ENCODE data around the gene MTRR.

DNA sequence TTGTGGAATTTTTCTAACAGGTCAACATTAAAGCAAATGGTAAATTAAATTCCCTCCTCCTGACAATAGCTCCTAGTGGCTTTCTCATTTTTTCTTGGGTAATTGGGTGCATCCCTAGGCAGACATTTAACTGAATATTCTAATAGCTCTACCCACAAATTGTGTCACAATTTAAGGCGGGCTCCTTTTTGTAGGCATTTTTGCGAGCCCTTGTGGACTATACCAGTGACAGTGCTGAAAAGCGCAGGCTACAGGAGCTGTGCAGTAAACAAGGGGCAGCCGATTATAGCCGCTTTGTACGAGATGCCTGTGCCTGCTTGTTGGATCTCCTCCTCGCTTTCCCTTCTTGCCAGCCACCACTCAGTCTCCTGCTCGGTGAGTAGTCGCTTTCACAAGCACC, 20.0 kb downstream of the MTRR start:
- TF ChIP-seq, protein P1, sequence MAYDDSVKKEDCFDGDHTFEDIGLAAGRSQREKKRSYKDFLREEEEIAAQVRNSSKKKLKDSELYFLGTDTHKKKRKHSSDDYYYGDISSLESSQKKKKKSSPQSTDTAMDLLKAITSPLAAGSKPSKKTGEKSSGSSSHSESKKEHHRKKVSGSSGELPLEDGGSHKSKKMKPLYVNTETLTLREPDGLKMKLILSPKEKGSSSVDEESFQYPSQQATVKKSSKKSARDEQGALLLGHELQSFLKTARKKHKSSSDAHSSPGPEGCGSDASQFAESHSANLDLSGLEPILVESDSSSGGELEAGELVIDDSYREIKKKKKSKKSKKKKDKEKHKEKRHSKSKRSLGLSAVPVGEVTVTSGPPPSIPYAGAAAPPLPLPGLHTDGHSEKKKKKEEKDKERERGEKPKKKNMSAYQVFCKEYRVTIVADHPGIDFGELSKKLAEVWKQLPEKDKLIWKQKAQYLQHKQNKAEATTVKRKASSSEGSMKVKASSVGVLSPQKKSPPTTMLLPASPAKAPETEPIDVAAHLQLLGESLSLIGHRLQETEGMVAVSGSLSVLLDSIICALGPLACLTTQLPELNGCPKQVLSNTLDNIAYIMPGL (CRISPR knock-in tag; IDR thresholded peaks at IDR 0.05): no peak
- no peak for TF ChIP-seq POLR2A (conservative IDR thresholded peaks at IDR 0.05)
- TF ChIP-seq, protein P2, sequence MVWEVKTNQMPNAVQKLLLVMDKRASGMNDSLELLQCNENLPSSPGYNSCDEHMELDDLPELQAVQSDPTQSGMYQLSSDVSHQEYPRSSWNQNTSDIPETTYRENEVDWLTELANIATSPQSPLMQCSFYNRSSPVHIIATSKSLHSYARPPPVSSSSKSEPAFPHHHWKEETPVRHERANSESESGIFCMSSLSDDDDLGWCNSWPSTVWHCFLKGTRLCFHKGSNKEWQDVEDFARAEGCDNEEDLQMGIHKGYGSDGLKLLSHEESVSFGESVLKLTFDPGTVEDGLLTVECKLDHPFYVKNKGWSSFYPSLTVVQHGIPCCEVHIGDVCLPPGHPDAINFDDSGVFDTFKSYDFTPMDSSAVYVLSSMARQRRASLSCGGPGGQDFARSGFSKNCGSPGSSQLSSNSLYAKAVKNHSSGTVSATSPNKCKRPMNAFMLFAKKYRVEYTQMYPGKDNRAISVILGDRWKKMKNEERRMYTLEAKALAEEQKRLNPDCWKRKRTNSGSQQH (CRISPR knock-in tag; IDR thresholded peaks at IDR 0.05): no peak
- TF ChIP-seq ZNF197 (CRISPR knock-in tag; IDR thresholded peaks at IDR 0.05; ENCODE audit: low read depth): no peak
- TF ChIP-seq HNRNPUL1 (IDR thresholded peaks at IDR 0.05; ENCODE audit: low read length): no peak
- no peak for TF ChIP-seq EZH2 (IDR thresholded peaks at IDR 0.05; ENCODE audit: borderline replicate concordance, low read depth, low read length)
- TF ChIP-seq SMAD2 (IDR thresholded peaks at IDR 0.05; ENCODE audit: low read depth, low read length): no peak
- no peak for TF ChIP-seq EP300 (IDR thresholded peaks at IDR 0.05; ENCODE audit: low read length)
- TF ChIP-seq, protein P3, sequence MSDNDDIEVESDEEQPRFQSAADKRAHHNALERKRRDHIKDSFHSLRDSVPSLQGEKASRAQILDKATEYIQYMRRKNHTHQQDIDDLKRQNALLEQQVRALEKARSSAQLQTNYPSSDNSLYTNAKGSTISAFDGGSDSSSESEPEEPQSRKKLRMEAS (CRISPR knock-in tag; IDR thresholded peaks at IDR 0.05): no peak

Measured in K562 (cell line).